ENCODE results near the gene OR13A1. TPM values are rescaled to one million over a fixed set of nuclear protein-coding genes. Genes with fewer than 3 reads are reported as not detected.

OR13A1 gene
- not detected in 5 replicates for total RNA-seq (2022; extraction: Qiagen RNA extraction; ENCODE audit: low read depth)

GRCh38 chr10:45315508-45315907 lies at the start of gene OR13A1:
TSS of gene OR13A1 (minus strand) at chr10:45315608. CDS start at chr10:45304422, 11,186 bp downstream.

Other genes with a start within 250 kb of the OR13A1 start
- gene ALOX5, start 58.6 kb upstream of the OR13A1 start, total RNA-seq (2022; extraction: Qiagen RNA extraction; ENCODE audit: low read depth): 0.17 to 0.56 TPM (median 0.31 TPM) in 5 replicates

All from A549 treated with GW870086 at 1 μM for 4 hours (cell line).